GM21825 (cell line): Measurements from ENCODE around the gene HMCN1.

ENCODE experiments used
- ATAC-seq: cut with Tn5 transposase; IDR thresholded peaks from one replicate; pipeline ENCODE4 v1.9.1; 2021; ENCODE audit warnings: mild to moderate bottlenecking, moderate library complexity; ENCODE audit not compliant: unreplicated experiment

Gene HMCN1

DNA sequence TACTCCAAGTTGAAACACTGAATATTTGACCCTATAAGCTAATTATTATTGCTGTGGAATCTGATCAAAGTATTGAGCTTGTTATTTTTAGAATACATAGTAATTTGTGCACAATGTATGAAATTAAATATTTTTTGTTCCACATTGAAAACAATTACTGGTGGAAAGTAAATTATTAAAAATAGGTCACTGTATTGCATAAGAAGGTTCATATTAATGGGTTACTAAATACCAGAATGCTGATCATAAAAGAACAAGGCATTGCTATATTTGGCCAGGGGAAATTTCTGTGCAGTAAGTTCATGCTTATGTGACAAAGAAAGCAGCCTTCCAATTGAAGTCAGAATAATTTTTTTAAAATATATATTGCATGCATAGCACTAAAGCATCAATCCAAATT lies 481.4 kb downstream of the HMCN1 start:
- ATAC-seq: no peak

- ATAC-seq: peak; percentile 64
These were observed 484.6 kb downstream of the HMCN1 start for GRCh38 chr1:186218654-186219352.

DNA sequence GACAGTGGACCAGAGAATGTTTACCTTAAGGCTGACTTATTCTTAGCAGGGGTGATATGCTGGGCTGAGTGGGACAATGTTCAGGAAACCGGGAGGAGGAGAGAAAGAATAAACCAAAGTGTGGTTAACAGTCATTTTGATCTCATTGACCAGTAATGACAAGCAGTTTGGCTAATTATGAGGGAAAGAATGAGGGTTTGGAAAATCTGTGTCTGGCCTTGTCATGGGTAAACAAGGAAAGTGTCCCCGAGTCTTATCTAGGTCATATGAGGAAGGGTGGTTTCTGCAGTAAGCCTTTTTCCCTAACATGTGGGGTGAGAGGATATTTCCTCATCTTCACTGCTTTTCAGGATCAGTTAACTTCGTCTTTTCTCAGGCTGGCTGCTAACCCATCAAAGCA lies 485.9 kb downstream of the HMCN1 start:
- no peak for ATAC-seq

GRCh38 chr1:186220911-186221310 lies 486.7 kb downstream of the HMCN1 start:
- ATAC-seq: no peak

- no peak for ATAC-seq
These were observed 490.9 kb downstream of the HMCN1 start for GRCh38 chr1:186225096-186225495.

DNA sequence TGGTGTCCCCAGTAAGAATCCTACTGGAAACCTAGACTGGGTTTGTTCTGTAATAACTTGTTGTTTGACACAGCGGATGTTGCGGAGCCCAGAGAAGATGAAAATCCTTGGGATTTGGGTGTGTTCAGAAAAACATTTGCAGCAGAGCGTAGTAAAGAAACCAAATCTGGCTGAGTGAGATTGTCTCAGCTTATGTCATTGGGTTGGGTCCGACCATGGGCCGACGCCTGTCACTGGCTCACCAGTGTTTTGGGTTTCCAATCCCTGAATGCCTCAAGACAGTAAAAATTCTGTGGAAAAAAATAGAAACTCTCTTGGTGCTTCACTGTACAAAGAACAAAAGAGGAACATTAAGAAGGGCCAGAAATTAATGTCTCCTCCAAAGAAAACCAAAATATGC lies 494.6 kb downstream of the HMCN1 start:
- no peak for ATAC-seq

DNA sequence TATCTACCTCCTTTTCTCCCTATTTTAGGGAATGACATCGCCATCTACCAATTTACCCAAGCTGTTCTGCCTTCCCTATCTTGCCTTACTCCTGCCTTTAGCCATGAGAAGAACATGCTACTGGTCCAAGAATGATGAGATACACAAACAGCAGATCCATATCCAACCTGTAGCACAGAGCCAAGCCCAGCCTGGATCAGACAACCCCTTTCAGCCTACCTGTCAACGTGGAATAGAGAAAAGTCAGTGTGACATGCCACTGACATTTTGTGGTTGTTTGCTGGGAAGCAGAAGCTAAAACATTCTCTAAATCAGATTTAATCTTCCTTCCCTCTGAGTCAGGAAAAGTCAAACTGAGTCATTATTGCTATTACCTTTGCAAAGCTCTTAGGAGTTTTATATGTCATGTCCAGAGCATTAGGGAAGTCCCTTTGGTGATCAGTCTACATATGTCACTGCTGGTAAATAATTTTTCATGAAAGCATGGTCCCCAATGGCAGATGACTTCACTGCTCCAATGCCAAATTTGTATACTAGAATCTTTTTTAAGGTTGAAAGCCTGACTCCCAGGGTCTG lies 497.8 kb downstream of the HMCN1 start:
- no peak for ATAC-seq

DNA sequence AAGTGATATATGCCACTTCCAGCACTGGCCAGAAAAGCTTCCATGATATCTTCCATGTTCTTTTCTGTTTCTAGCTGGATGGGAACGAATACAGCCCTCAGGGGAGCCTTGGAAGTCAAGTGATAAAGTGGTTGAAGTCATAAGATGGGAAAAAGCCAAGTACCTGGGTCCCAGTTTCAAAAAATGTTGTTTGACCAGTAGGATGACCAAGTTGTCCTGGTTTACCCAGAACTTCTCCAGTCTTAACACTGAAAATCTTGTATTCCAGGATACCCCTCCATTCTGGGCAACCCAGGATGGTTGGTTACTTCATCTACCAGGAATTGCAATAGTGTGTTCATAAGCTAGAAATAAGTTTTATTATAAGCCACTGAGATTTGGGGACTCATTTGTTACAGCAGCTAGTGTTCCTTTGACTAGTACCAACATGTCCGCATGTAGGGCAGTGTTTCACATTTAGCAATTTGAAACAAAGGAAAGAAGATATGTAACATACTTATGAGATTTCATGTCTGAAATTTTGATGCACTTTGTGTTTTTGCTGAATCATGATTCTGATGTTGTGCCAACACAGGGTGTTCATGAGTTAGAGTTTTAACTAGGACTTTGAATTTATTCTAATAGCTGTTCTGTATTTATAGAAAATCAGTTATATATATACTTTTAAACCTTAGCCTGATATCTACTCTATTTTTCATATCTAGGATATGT lies 500.9 kb downstream of the HMCN1 start:
- no peak for ATAC-seq

DNA sequence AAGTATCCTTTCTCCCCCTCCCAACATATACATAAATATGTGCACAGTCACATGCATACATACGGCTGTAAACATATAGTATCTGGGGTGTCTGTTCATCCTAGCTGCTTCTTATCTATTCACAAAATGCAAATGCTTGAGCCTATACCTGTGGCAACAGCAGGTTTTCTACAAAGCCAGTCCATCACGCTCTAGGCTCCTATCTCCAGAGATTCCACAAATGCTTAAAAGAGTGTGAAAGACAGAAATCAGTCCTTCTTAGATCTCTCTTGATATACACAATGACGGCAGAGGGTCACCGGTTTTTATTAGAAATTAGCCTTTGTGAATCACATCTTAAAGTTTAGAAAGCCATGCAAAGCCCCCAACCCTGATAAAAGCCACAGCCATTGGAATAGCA lies 501.5 kb downstream of the HMCN1 start:
- no peak for ATAC-seq

- no peak for ATAC-seq
These were observed 502.7 kb downstream of the HMCN1 start for GRCh38 chr1:186236921-186237320.

DNA sequence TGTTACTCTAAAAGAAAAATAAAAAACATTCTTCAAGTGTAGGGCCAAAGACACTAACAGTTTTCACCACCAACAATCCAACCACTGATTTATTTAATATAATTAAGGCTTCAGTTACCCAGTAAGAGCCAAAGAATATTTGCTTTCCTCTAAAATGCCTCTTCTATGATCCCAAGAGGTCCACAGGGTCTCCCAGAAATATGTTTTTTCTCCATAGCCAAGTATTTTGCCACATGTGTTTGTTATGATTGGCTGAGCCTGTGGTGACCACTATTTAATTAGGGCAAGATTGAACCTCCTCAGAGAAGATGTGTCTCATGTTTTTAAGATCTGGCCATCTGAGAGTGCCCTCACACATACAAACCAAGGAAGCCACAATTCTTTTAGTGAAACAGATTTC lies 505.0 kb downstream of the HMCN1 start:
- no peak for ATAC-seq

DNA sequence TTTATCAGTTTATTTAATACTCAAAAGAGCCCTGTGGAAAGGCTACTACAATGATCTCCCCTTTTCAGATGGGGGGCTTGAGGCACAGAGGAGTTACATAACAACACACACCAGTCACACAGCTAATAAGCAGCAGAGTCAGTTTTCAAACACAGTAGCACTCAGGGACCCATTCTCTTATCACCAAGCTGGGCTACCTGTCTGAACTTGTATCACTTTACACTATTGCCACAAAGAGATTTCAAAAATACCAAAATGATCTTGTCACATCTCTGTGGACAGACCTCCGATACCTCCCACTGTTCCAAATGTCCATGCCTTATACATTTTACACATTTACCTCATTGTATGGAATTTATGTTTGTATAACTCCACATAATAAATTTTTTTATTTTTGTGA lies 506.2 kb downstream of the HMCN1 start:
- ATAC-seq: no peak
